AG09309 (cell line): ENCODE measurements around the gene FKBP15.
"Not testable (repeated sequence)": the region's sequence is repeated elsewhere in the genome, so short reads cannot be mapped to it uniquely, and the experiment has no call there.

Experiments
- DNase-seq: peaks from one replicate; pipeline ENCODE4 v3.0.0-alpha.2; 2010; ENCODE audit warnings: low read depth
- H3K4me3 ChIP-seq: 2 replicates; pipeline ENCODE4 v1.5.1; 2011; ENCODE audit warnings: mild to moderate bottlenecking, low read depth, low read length, moderate library complexity; ENCODE audit not compliant: control insufficient read depth
- CTCF ChIP-seq: IDR thresholded peaks from 2 replicates; pipeline ENCODE4 v1.5.1; 2011; ENCODE audit warnings: mild to moderate bottlenecking, low read depth, low read length, inconsistent platforms; ENCODE audit not compliant: insufficient read depth, control insufficient read depth; ENCODE audit errors: missing control alignments

Gene FKBP15

GRCh38 chr9:113148781-113149510, 72.1 kb downstream of the FKBP15 start:
- no peak for DNase-seq
- no peak overlapping the region for H3K4me3 ChIP-seq
- no peak for TF ChIP-seq CTCF

- no peak for DNase-seq
- no peak overlapping the region for H3K4me3 ChIP-seq
- no peak for TF ChIP-seq CTCF
Measured at GRCh38 chr9:113148372-113148705, 72.7 kb downstream of the FKBP15 start.

- H3K4me3 ChIP-seq: no peak overlapping the region
- no peak for TF ChIP-seq CTCF
- DNase-seq: no peak
Measured at GRCh38 chr9:113143432-113144227, 77.4 kb downstream of the FKBP15 start.

GRCh38 chr9:113140896-113141295, 80.2 kb downstream of the FKBP15 start:
- DNase-seq, H3K4me3 ChIP-seq: not testable (repeated sequence)

GRCh38 chr9:113139953-113140352, 81.1 kb downstream of the FKBP15 start:
- no peak overlapping the region for H3K4me3 ChIP-seq
- TF ChIP-seq CTCF: no peak
- DNase-seq: no peak

- no peak overlapping the region for H3K4me3 ChIP-seq
- no peak for DNase-seq
- TF ChIP-seq CTCF: no peak
Measured at GRCh38 chr9:113139225-113139829, 81.8 kb downstream of the FKBP15 start.

GRCh38 chr9:113138760-113139159, 82.3 kb downstream of the FKBP15 start:
- no peak overlapping the region for H3K4me3 ChIP-seq
- TF ChIP-seq CTCF: no peak
- DNase-seq: no peak
